GOT3 (cell line): Measurements from ENCODE around the gene ARID1A.
"Not testable (repeated sequence)": the region's sequence is repeated elsewhere in the genome, so short reads cannot be mapped to it uniquely, and the experiment has no call there.

Experiments used
- DNase-seq: peaks from one replicate; lab custom pipeline; 2025; ENCODE audit warnings: mixed read lengths; lab: John Stamatoyannopoulos, UW

Gene ARID1A

DNA sequence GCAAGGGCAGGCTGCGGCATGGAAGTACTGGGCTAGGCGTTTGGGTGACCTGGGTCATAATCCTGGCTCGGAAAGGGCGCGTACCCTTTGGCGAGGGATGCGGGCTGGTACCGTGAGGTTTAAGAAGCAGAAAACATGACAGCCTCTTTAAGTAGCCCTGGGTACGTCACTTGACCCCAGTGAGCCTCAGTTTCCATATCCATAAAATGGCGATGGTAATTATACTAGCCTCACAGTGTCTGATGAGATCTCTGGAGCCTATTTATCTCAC, 92.6 kb downstream of the ARID1A start:
- no peak for DNase-seq

DNA sequence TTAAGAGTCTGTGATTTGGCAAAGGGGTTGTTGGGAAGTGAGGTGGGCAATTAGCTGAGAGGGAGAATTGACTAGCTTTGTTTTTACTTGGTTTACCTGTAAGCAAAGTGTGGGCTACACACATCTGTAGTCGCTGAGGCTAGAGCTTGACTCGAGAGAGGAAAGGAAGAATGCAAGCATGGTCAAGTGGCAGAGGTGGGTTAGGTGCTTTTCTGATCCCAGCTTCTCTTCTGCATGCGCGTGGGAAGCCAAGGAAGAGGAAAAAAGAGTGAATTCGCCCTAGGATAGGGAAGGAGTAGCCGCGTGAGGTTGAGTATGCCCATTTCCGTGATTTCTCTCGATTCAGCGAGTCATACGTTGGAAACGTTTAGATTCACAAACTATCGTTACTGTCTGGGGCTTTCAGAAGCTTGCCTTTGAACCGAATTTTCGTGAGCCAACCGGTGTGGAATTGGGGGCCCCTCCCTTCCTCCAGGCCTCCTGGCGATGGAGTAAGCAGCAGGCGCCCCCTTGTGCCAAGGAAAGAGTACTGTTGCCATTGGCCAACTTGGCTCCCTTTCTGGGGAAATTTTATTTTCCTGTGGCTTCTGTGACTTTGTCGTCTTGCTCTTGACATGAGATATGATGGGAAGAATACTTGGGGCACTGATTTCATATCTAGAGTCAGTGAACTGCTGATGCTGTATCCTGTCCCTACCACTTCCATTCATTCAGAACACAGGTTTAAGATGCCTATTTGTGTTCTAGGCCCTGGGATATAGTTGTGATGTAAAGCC, 93.2 kb downstream of the ARID1A start:
- no peak for DNase-seq

DNA sequence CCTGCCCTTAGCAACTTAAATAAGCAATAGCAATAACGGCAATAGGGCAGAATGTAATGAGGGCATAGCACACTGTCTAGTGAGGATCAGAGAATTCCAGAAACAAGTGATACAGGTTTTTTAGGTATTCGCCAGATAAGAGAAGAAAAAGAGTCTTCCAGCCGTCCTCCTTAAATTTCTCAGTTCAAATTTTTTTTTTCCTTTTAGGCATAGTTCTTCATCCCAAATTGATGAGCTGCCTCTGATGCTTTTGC, 93.7 kb downstream of the ARID1A start:
- DNase-seq, result no peak

DNA sequence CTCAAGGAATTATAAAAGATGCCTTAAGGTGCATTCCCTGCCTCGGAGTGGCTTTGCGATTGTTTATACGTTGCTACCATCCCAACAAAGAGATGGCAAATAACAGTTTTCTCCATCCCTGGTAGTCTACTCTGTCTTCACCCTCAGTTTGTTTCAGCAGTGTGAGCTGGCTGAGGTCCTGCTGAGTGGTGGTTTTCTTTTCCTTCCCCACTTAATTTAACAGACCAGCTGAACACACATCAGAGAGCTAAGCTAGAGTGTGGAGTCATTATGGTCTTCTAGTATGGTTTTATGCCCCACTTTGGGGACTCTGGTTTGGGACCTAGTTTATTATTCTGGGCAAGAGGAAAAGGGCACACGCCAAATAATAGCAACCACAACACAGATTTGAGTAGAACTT, 94.1 kb downstream of the ARID1A start:
- DNase-seq, result no peak

DNA sequence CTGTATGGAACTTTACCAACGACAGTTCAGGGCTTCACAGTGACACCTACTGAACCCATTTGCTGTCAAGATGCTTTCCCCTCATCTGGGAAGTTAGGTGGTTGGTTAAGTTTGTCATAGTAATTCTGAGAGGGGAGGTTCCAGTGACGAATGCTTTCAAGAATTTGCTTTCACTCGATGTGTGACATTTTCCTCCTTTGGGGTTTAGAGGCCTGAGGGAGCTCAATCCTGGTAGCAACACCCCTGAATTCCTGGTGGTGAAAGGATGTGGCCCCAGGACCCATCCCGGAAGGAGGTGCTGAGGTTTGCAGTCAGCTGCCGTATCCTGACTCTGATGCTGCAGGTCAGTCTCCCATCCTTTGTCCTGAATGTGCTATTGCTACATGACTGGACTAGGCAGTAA, 94.7 kb downstream of the ARID1A start:
- no peak for DNase-seq

DNA sequence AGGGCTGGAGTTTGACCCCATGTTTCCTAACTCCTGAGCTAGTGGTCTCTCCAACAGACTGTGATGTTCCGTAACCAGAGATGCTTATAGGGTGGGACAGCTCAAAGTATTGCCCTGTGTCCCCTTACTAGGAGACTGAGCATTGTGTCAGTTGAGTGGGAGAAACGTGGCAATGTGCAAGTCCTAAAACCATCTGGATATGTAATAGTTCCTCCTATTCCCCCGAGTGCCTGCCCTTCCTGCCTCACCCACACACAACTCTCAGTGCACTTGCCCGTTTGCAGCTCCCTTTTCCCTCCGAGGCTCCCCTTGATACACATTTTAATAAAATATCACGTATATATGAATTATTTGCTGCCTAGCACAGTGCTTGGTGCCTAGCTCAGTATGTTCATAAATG, 95.3 kb downstream of the ARID1A start:
- no peak for DNase-seq

DNA sequence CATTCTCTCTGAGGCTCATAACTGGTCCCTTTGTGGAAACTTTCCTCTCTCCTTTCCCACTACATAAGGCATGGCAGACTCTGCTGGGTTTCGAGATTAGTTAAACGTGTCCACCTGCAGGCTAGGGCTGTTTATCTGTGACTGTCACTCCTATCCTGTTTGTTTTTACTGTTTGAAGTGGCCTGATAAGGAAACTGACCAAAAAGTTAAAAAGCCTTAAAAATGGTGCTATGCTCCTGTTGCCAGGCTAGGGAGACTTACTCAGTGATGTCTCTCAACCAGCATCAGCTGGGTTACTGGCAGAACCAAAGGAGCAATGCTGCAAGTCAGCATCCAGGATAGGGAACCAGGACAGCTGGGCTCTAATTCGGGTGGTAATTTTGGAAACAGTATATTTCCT, 95.8 kb downstream of the ARID1A start:
- DNase-seq, result no peak

DNA sequence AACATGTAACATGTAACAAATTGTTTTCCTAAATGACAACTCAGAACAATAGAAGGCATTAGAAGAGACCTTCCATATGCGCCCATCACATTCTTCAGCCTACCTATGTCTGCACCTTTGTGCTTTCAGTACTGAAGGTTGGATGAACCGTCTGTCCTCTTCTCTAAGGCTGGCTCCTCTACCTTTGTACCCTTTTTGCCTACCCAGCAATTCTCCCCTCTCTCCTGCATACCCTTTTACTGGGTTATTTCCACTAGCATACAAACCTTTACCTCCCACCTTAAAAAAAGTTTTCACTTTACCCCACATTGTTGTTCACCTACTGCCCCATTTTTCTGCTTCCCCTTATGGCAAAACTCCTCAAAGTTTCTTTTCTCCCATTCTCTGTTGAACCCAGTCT, 97.1 kb downstream of the ARID1A start:
- no peak for DNase-seq

DNA sequence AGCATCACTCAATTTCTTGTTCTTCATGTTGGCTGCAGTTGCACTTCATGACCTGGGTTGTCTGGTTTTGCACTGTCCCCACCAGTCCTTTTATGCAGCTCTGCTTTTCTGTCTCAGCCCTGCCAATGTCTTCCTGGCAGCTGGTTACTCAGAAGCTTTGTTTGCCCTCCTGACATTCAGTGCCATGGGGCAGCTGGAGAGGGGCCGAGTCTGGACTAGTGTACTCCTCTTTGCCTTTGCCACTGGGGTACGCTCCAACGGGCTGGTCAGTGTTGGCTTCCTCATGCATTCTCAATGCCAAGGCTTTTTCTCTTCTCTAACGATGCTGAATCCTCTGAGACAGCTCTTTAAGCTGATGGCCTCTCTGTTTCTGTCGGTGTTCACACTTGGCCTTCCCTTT, 98.6 kb downstream of the ARID1A start:
- DNase-seq, result no peak

DNA sequence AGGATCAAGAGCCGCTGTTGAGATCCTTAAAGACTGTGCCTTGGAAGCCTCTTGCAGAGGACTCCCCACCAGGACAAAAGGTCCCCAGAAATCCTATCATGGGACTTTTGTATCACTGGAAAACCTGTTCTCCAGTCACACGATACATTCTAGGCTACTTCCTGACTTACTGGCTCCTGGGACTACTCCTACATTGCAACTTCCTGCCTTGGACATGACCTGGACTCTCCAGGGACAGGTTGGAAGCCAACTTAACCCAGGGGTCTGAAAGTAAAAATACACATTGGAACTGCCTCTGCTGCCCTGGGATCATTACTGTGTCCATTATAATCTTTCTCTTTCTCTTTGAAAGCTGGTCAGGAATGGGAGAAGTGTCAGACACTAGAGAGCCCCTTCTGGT, 101.8 kb downstream of the ARID1A start:
- DNase-seq, result no peak

DNA sequence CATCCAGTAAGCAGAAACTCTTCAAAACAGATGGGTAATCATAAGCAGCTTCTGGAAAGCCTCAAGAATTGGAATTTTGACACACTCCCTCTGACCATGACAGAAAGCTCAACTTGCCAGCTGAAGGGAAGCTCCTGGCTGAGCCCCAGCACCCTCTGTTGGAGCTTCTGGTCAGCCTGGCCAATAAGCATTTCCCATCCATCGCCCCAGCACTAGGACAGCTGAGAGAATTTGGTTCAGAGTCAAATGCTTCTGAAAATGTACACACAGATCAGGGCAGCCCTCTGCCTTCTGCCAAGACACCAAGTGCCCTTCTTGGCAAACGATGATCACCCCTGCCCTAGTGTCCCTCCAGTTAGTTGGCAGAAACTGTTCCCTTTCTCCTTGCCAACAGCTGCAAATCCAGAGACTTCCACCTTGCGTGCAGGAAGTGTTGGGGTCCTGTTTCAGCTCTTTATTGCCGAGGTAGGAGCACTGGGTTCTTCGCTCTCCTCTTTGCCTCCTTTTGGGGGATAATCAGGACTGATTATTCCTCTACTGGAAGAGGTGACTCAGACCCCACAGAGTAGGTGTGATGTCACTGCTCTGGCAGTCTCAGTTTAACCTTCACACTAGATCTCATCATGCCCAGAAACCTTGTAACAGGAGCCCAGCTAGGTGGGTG, 103.8 kb downstream of the ARID1A start:
- peak; percentile 21 for DNase-seq

DNA sequence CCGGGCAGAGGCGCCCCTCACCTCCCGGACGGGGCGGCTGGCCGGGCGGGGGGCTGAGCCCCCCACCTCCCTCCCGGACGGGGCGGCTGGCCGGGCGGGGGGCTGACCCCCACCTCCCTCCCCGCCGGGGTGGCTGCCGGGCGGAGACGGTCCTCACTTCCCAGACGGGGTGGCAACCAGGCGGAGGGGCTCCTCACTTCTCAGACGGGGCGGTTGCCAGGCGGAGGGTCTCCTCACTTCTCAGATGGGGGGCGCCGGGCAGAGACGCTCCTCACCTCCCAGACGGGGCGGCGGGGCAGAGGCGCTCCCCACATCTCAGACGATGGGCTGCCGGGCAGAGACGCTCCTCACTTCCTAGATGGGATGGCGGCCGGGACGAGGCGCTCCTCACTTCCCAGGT, 108.1 kb downstream of the ARID1A start:
- DNase-seq, result not testable (repeated sequence)

DNA sequence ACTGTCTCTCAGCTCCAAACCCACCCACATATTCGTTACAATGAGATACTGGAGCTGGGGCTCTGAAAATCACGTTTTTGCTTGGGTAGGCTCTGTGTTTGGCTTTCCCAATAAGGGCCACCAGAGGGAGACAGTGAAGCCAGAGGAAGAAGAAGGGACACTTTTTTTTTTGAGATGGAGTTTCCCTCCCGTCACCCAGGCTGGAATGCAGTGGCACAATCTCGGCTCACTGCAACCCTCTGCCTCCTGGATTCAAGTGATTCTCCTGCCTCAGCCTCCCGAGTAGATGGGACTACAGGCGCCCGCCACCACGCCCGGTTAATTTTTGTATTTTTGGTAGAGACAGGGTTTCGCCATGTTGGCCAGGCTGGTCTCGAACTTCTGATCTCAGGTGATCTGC, 114.3 kb downstream of the ARID1A start:
- not testable (repeated sequence) for DNase-seq

DNA sequence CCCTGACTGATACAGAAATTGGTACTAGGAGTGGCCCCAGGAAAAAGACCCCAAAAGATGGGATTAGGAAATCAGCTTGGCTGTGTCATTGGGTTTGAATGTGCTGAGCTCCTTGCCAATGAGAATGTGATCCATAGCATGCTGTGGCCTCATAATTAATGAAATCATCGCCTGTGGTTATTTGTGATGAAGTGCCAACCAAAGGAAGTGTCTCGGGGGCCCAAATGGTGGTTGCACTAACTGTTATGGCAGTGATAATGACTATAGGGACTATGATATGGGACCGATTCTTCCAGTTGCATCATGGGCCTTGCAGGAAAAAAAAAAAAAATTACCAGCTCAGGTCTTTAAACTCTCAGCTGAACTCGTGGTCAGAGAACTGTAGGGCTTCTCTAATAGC, 115.2 kb downstream of the ARID1A start:
- DNase-seq, result no peak

DNA sequence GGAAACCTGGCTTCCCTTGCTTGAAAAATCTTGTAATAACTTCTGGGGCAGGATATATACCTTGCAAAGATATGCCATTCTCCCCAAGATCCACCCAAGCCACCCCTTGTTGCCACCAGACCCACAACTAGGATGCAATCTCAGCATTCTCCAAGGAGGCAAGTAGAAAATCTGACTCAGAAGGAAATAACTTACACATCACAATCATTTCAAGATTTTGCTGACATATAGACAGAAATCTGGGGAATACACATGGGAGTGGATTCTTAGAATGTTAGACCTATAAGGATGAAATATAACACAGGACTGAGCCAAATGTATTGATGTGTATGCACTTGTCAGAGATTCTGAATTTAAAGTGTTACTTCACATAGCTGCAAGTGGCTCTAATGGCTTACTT, 115.9 kb downstream of the ARID1A start:
- no peak for DNase-seq

DNA sequence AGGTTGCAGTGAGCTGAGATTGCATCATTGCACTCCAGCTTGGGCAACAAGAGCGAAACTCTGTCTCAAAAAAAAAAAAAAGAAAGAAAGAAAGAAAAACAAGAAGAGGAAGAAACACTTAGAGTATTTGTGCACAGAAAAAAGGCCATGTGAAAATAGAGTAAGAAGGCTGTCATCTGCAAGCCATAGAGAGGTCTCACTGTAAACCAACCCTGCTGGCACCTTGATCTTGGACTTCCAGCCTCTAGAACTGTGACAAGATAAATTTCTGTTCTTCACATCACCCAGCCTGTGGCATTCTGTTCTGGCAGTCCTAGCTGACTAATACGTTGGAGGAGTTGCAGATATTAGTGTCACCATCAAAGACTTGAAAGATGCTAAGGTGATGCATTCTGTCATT, 118.6 kb downstream of the ARID1A start:
- no peak for DNase-seq

DNA sequence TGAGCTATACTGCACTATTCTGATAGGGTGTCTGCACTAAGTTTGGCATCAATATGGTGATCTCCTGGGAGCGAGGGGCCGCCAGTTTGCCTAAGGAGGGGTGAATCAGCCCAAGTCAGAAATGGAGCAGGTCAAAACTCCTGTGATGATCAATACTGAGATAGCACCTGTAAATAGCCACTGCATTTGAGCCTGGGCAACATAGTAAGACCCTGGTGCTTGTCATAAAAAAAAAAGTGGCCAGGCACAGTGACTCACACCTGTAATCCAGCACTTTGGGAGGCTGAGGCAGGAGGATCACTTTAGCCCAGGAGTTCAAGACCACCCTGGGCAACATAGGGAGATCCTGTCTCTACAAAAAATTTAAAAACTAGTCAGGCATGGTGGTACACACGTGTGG, 119.1 kb downstream of the ARID1A start:
- no peak for DNase-seq

DNA sequence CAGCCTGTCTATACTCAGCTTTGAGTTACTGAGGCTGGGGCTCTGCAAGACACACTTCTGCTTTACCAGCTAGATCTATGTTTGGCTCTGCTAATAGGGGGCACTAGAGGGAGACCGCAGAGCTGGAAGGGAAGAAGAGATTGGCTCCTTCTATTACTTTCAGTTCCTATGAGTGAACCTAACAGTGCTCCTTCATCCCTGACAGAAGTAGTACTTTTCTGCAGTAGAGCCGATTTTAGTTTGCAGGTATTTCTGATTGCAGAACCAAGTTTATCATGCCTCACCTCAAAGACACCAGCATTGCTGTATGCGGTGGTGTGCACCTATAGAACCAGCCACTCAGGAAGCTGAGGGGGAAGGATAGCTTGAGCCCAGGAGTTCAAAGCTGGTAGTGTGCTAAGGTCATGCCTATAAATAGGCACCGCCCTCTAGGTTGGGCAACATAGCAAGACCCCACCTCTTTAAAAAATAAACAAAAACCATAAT, 125.0 kb downstream of the ARID1A start:
- DNase-seq, result no peak

DNA sequence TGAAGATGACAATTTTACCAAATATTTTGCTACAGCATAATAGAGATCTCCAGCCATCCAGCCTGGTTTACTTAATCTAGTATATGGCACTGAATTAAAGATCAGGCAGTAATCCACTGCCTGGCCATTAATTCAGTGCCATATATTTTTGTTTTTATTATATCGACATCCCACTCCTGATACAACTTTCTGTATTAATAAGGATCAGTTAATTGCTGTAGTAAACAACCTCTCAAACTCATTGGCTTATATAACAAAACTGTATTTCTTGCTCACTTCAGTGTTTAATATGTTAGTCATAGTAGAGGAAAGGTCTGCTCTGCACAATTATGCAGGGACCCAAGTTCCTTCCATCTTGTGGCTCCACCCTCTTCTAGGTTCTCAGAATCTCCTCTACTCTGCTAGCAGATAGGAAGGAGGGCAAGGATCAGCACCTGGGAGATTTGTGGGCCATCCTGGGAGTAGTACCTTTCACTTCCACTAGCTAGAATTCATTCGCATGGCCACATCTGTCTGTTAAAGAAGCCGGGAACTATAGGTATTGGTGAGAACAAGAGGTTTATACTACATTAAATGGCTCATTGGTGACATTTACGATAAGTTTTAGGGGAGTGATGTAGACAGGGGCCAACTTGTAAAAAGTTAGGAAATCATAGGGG, 127.1 kb downstream of the ARID1A start:
- no peak for DNase-seq

DNA sequence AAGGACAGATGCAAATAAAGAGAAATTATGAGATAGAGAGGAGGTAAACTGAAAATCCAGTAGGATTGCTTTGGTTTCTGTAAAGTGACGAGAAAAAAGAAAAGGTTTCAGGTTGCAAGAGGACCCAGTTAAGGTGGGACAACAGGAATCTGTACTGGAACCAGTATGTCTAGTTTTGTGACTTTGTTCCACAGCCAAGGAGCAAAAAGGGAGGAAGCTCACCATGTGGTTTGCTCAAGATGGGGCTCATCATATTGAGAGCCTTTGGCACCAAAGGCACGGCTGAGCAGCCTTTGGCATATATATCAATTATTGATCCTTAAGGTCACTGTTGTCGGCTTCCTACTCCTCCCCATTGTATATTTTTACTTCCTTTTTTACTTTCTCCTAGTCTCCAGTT, 128.9 kb downstream of the ARID1A start:
- DNase-seq, result no peak

DNA sequence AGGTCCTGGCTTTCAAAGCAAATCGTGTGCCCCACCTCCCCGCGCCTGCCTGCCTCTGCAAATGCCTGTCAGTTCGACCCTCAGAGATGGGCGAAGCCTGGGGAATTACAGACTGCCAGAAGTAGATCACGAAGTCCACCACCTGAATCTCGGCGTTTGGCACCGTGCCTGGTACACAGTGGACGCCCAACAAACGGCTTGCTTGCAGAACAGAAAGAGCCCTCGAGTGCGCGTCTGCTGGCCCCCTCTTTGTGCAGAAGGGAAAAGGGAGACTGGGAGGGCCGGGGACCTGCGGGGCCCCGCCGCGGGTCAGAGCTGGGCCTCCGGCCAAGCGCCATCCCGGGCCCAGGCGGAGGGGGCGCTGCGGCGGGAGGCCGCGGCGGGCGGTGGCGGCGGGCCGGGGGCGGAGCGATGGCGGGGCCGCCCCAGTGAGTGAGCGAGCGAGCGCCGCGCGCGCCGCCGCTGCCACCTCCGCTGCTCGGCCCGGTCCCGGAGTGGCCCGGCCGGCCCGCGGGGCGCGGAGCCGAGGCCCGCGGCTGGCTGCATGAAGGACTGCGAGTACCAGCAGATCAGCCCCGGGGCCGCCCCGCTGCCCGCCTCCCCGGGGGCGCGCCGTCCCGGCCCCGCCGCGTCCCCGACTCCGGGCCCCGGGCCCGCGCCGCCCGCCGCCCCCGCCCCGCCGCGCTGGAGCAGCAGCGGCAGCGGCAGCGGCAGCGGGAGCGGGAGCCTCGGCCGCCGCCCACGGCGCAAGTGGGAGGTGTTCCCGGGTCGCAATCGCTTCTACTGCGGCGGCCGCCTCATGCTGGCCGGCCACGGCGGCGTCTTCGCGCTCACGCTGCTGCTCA, 130.7 kb downstream of the ARID1A start, which contains the start of gene ZDHHC18:
TSS of gene ZDHHC18 (plus strand) at position 428 of the 845 bp plus-strand sequence. CDS start at position 545, 117 bp downstream.
- no peak for DNase-seq

DNA sequence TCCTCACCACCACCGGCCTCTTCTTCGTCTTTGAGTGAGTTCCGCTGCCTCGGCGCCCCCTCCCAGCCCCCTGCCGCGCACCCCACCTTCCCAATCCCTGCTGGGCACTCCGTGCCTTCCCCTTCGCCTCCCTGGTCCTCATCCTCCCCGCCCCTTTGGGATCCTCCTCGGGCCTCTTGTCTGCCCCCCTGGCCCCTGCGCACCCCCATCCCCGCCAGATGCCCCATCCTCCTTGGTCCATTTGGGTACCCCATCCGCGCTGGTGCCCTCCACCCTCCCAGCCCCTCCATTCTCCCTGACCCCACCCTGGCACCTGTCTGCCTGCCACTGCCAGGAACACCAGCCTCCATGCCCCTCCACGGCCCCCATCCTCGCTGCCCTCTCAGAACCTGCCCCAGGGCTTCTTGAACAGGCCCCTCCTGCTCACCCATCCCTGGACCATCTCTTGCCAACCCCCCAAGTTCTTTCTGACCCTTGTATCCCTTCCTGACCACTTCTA, 131.3 kb downstream of the ARID1A start:
- DNase-seq, result no peak
